ENCODE results near the gene BRAP.
A peak's percentile ranks its signal among the peaks of the same experiment; 100 is the strongest.
"Not testable (repeated sequence)": the region's sequence is repeated elsewhere in the genome, so short reads cannot be mapped to it uniquely, and the experiment has no call there.

The BRAP gene

DNA sequence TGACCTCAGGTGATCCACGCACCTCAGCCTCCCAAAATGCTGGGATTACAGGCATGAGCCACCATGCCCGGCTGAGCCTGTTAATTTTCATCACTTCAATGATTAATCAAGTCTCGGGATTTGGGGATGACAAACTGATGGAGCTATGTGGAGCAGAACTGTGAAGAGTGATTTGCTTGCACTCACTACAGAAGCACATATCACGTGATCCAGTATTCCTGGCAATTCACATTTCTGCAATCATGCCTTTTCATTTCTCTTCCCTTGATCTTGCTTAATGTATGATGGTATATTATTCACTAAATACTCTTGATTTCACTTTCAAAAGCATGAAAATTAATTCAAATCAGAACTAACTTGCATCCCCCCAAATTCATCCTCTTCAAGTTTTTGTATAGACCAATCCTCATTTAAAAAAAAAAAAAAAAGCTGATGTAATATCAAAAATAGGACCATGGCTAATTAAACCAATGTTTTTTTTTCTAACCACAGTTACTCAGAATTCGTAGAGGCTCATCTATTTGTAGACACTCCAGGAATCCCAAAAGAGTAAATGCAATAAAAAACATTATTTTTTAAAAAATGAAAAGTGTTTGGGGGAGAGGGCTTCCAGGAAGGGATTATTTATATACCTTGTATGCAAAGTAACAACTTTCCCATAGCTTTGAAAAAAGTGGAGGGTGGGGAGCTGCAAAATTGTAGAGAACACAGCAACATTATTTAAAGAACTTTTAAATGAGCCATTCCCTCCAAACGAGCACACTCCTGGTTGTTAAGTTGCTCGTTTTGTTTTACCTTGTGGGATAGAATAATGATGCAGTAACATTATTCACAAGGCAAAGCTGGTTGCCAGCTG is 79.6 kb downstream of the BRAP start:
- DNase-seq = no peak

GRCh38 chr12:111602857-111603256 is 82.9 kb downstream of the BRAP start:
- DNase-seq = not testable (repeated sequence)

- no peak for DNase-seq
These were observed 83.4 kb downstream of the BRAP start for GRCh38 chr12:111602348-111602747.

- not testable (repeated sequence) for DNase-seq
These were observed 84.8 kb downstream of the BRAP start for GRCh38 chr12:111600986-111601385.

DNA sequence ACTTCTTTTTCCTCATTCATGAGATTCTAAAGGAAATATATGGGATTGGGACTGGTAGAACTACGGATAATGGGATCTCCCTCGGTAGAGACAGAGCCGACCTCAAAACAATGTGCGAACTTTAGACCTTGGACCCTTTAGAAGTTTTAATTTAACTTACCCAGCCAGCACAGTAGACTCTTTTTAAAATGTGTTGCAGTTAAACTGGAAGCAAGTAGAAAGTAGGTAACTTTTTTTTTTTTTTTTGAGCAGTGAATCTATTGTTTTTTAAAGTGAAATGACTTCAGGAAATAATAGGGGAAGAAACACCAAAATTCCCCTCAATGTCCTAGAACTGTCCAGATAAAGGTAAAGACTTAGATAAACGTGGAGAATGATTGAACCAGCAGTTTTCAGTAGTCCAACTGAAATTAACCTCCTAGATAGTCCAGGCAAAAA is 85.5 kb downstream of the BRAP start:
- DNase-seq = no peak

- peak; percentile 79 for DNase-seq
These were observed 86.1 kb downstream of the BRAP start for GRCh38 chr12:111599453-111600204.

DNA sequence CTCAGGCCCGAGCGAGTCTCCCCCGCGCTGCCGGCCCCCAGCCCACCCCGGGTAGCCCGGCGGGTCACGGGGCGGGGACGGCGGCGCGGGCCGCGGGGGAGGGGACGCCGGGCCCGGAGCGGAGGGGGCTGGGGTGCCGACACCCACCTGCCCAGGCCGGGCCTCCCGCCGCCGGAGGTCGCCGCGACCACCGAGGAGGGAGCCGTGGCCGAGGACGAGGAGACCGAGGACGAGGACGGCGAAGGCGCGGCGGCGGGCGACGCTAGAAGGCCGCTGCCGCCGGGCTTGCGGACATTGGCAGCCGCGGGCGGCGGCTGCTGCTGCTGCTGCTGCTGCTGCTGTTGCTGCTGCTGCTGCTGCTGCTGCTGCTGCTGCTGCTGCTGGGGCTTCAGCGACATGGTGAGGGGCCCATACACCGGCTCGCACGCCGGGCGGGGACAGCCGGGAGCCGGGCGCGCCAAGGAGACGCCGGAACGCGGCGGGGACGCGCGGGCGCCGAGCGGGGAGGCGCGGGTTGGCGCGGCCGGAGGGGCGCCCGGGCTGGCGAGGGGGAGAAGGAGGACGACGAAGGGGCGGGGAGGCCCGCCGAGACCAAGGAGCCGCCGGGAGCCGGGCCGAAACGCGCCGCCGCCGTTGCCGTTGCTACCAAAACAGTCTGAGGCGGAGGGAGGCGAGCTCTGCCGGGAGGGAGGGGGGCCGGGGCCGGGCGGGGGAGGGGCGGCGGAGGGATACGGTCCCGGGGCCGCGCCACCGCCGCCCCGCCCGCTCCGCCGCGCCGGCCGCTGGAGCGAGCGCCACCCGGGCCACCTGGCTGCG is 86.9 kb downstream of the BRAP start, which contains the start of gene ATXN2:
TSS of gene ATXN2 (minus strand) at position 679 of the 816 bp plus-strand sequence. CDS start at position 398, 281 bp downstream.
- DNase-seq = peak; percentile 44

DNA sequence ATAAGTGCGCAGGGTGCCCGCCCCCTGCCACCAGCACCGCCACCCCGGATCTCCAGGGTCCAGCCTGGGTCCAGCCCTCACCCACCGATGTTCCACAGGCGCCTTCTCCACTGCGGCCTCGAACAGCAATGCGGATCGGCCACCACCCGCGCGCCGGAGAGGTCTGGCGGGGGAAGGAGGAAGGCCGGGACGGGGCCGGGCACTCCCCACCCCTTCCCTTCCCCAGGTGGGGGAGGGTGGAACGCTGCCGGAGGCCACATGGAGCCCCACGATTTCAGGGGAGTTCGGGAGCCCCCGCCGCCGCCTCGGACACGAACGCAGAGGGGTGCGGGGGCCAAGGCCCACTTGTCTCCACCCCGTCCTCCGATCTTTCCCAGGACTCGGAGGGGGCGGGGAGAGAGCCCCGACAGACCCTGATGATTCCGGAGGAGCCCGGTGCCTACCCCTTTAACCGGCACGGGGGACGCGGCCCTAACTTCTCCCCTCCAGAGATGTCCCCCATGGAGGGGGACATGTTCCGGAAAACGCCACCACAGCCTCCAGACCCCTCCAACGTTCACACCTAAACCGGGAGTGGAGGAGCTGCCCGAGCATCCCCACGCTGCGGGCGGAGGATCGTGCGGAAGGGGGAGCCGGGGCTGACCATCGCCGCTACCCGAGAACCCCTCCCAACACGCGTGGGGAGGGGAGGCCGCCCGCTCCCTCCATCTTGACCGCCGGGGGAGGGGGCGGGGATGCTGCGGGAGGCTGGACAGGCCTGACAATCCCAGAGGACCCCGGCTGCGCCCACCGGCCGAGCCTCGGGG is 87.7 kb downstream of the BRAP start:
- peak; percentile 10 for DNase-seq

- DNase-seq = peak; percentile 9
These were observed 88.5 kb downstream of the BRAP start for GRCh38 chr12:111596985-111597830.

DNA sequence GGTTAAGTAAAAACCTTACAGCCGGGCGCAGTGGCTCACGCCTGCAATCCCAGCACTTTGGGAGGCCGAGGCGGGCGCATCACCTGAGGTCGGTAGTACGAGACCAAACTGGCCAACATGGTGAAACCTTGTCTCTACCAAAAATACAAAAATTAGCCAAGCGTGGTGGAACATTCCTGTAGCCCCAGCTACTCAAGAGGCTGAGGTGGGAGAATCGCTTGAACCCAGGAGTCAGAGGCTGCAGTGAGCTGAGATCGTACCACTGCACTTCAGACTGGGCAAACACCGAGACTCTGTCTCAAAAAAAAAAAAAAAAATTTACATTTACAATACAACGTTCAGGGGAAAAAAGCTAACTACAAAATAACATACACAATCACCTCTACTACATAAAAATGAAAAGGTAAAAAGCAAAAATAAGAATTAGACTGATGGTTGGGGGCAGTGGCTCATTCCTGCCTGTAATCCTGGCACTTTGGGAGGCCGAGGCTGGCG is 90.4 kb downstream of the BRAP start:
- DNase-seq = not testable (repeated sequence)
